NOMO-1 treated with dmso at 0.1 percent for 144 hours (cell line): ENCODE results near the gene PRPF6.
A peak's percentile ranks its signal among the peaks of the same experiment; 100 is the strongest.

Experiments
- DNase-seq: peaks from one replicate; lab custom pipeline; 2025; ENCODE audit not compliant: unreplicated experiment; lab: John Stamatoyannopoulos, UW

Gene PRPF6

GRCh38 chr20:64033981-64034493 is 53.1 kb downstream of the PRPF6 start:
- no peak for DNase-seq

- DNase-seq = no peak
Observed at GRCh38 chr20:64035066-64035932, 54.4 kb downstream of the PRPF6 start.

GRCh38 chr20:64035933-64036345 is 55.0 kb downstream of the PRPF6 start, which contains the start of gene C20orf204:
TSS of gene C20orf204 (plus strand) at chr20:64036182. CDS start at chr20:64036324, 142 bp downstream.
- DNase-seq = no peak

GRCh38 chr20:64036346-64037198 is 55.6 kb downstream of the PRPF6 start:
- DNase-seq = no peak

- DNase-seq = no peak
Observed at GRCh38 chr20:64037199-64037497, 56.2 kb downstream of the PRPF6 start.

- DNase-seq = no peak
Observed at GRCh38 chr20:64037498-64038213, 56.7 kb downstream of the PRPF6 start.

- DNase-seq = no peak
Observed at GRCh38 chr20:64038224-64038564, 57.3 kb downstream of the PRPF6 start.

GRCh38 chr20:64038565-64039292 is 57.8 kb downstream of the PRPF6 start:
- peak; percentile 61 for DNase-seq

GRCh38 chr20:64039293-64040160 is 58.6 kb downstream of the PRPF6 start:
- DNase-seq = no peak

GRCh38 chr20:64040231-64041039 is 59.5 kb downstream of the PRPF6 start:
- no peak for DNase-seq

- no peak for DNase-seq
Observed at GRCh38 chr20:64041040-64041780, 60.3 kb downstream of the PRPF6 start.

GRCh38 chr20:64041781-64042053 is 60.8 kb downstream of the PRPF6 start:
- DNase-seq = no peak

- DNase-seq = no peak
Observed at GRCh38 chr20:64042054-64042781, 61.3 kb downstream of the PRPF6 start.

- no peak for DNase-seq
Observed at GRCh38 chr20:64043768-64044167, 62.8 kb downstream of the PRPF6 start.

GRCh38 chr20:64044484-64045247 is 63.7 kb downstream of the PRPF6 start:
- DNase-seq = no peak

GRCh38 chr20:64045346-64046011 is 64.5 kb downstream of the PRPF6 start:
- no peak for DNase-seq

GRCh38 chr20:64047046-64047389 is 66.1 kb downstream of the PRPF6 start:
- no peak for DNase-seq
